Peyer's patch (tissue), 4 donors: ENCODE measurements around the gene SIPA1L3. TPM values are rescaled to one million over a fixed set of nuclear protein-coding genes. Genes with fewer than 3 reads are reported as not detected.

Source experiments
- DNase-seq, 3 donors: peaks; one replicate each; pipeline ENCODE4 v3.0.0-alpha.2; 2017 to 2019
- H3K27ac ChIP-seq, 4 donors: fragments of 200-600 bp; sonication (generic); one replicate each; pipeline ENCODE4 v1.5.1; 2016 to 2019
- H3K27me3 ChIP-seq, 2 donors: fragments of 200-600 bp; sonication (generic); one replicate each; pipeline ENCODE4 v1.5.1; 2019
- H3K36me3 ChIP-seq, 3 donors: fragments of 200-600 bp; sonication (generic); one replicate each; pipeline ENCODE4 v1.5.1; 2016 to 2019
- H3K4me1 ChIP-seq, 4 donors: fragments of 200-600 bp; sonication (generic); one replicate each; pipeline ENCODE4 v1.5.1; 2016 to 2019
- H3K4me3 ChIP-seq, 4 donors: fragments of 200-600 bp; sonication (generic); 1 replicate in 3 of 4; 2 replicates in 1 of 4; pipeline ENCODE4 v1.5.1; 2016 to 2019; ENCODE audit warnings: mild to moderate bottlenecking in 1 of 4
- H3K9me3 ChIP-seq, 4 donors: fragments of 200-600 bp; sonication (generic); one replicate each; pipeline ENCODE4 v1.5.1; 2016 to 2019; ENCODE audit warnings: mild to moderate bottlenecking in 1 of 4
- CTCF ChIP-seq, 6 experiments: fragments of 450-650 bp in 4 of 6; fragments of 200-600 bp in 2 of 6; sonication (generic) in 1 of 6; IDR thresholded peaks; one replicate each; pipeline ENCODE4 v1.5.1; 2017 to 2019; ENCODE audit warnings: antibody characterized with exemption in 6 of 6, mild to moderate bottlenecking in 3 of 6, moderate library complexity in 1 of 6
- POLR2A ChIP-seq, 2 donors: fragments of 450-650 bp; IDR thresholded peaks; one replicate each; pipeline ENCODE4 v1.5.1; 2017; ENCODE audit warnings: antibody characterized with exemption in 2 of 2, mild to moderate bottlenecking in 2 of 2, moderate library complexity in 2 of 2
- total RNA-seq, 4 donors: library from RNA; depleted of rRNA; stranded (reverse); fragments of >200 nt; gene quantifications; one replicate each; pipeline ENCODE4 v1.1.0, GENCODE V29; 2016

Gene SIPA1L3
- total RNA-seq, 4 donors from 2014 or later, result 63.5 to 304 (median 264) TPM

GRCh38 chr19:38118176-38118575, 211.2 kb downstream of the SIPA1L3 start:
- H3K27me3 ChIP-seq, result no peaks in the 10 kb centered on the region
- no peaks in the 10 kb centered on the region for H3K4me1 ChIP-seq
- no peaks in the 10 kb centered on the region for H3K9me3 ChIP-seq
- peaks cover 0 to 92% (median 0%) of the 10 kb centered on the region in 3 donors for H3K36me3 ChIP-seq
- TF ChIP-seq POLR2A (IDR thresholded peaks at IDR 0.05), result no peak
- TF ChIP-seq CTCF (IDR thresholded peaks at IDR 0.05), result no peak
- no peak for DNase-seq
- no peak overlapping the region for H3K27ac ChIP-seq
- no peak overlapping the region for H3K4me3 ChIP-seq

GRCh38 chr19:38120471-38121025, 213.5 kb downstream of the SIPA1L3 start:
- Histone ChIP-seq H3K4me1 (no peaks in the 10 kb centered on the region), H3K36me3 (peaks cover 0 to 77% (median 0%) of the 10 kb centered on the region in 3 donors), H3K27ac (no peak overlapping the region), H3K4me3 (no peak overlapping the region), H3K27me3 (no peaks in the 10 kb centered on the region), H3K9me3 (no peaks in the 10 kb centered on the region)
- TF ChIP-seq CTCF (IDR thresholded peaks at IDR 0.05) (no peak), POLR2A (IDR thresholded peaks at IDR 0.05) (no peak)
- no peak for DNase-seq

GRCh38 chr19:38122402-38123093, 215.5 kb downstream of the SIPA1L3 start:
- Histone ChIP-seq H3K9me3 (no peaks in the 10 kb centered on the region), H3K4me1 (no peaks in the 10 kb centered on the region), H3K4me3 (no peak overlapping the region), H3K27me3 (no peaks in the 10 kb centered on the region), H3K27ac (no peak overlapping the region), H3K36me3 (peaks cover 0 to 65% (median 0%) of the 10 kb centered on the region in 3 donors)
- no peak for DNase-seq
- TF ChIP-seq POLR2A (IDR thresholded peaks at IDR 0.05), result no peak

- Histone ChIP-seq H3K4me1 (no peaks in the 10 kb centered on the region), H3K36me3 (peaks cover 0 to 40% (median 0%) of the 10 kb centered on the region in 3 donors)
- TF ChIP-seq POLR2A (IDR thresholded peaks at IDR 0.05) (no peak), CTCF (IDR thresholded peaks at IDR 0.05) (no peak)
Measured at GRCh38 chr19:38125238-38125637, 218.2 kb downstream of the SIPA1L3 start.

GRCh38 chr19:38130399-38130798, 223.4 kb downstream of the SIPA1L3 start:
- Histone ChIP-seq H3K27me3 (no peaks in the 10 kb centered on the region), H3K4me3 (no peak overlapping the region), H3K36me3 (peaks cover 0 to 39% (median 0%) of the 10 kb centered on the region in 3 donors), H3K4me1 (no peaks in the 10 kb centered on the region), H3K27ac (no peak overlapping the region), H3K9me3 (no peaks in the 10 kb centered on the region)
- TF ChIP-seq CTCF (IDR thresholded peaks at IDR 0.05), result no peak
- no peak for DNase-seq

More at GRCh38 chr19:38125238-38125637, 218.2 kb downstream of the SIPA1L3 start:
- Histone ChIP-seq H3K9me3 (no peaks in the 10 kb centered on the region), H3K4me3 (no peak overlapping the region), H3K27me3 (no peaks in the 10 kb centered on the region), H3K27ac (no peak overlapping the region)
- DNase-seq, result no peak

- H3K27ac ChIP-seq, result no peak overlapping the region
- H3K9me3 ChIP-seq, result no peaks in the 10 kb centered on the region
- H3K27me3 ChIP-seq, result no peaks in the 10 kb centered on the region
- DNase-seq, result no peak
- no peak for TF ChIP-seq CTCF (IDR thresholded peaks at IDR 0.05)
- TF ChIP-seq POLR2A (IDR thresholded peaks at IDR 0.05), result no peak
- no peaks in the 10 kb centered on the region for H3K4me1 ChIP-seq
- H3K4me3 ChIP-seq, result no peak overlapping the region
- H3K36me3 ChIP-seq, result peaks cover 0 to 39% (median 0%) of the 10 kb centered on the region in 3 donors
Measured at GRCh38 chr19:38132781-38133180, 225.8 kb downstream of the SIPA1L3 start.
